DOHH2 (cell line): ENCODE data around the gene CNGA3.

Experiments
- EZH2phosphoT487 ChIP-seq: fragments of 200-600 bp; sonication (generic); IDR thresholded peaks from 2 replicates; pipeline ENCODE4 v1.6.1; 2017; ENCODE audit warnings: borderline replicate concordance, mild to moderate bottlenecking, antibody characterized with exemption, low read length, moderate library complexity, mixed read lengths
- TF ChIP-seq, protein P1 (sequence below): fragments of 200-600 bp; sonication (generic); IDR thresholded peaks from one replicate; pipeline ENCODE4 v1.5.1; 2014; ENCODE audit warnings: antibody characterized with exemption, mild to moderate bottlenecking, low read depth, low read length; ENCODE audit not compliant: poor library complexity, severe bottlenecking

DNA sequence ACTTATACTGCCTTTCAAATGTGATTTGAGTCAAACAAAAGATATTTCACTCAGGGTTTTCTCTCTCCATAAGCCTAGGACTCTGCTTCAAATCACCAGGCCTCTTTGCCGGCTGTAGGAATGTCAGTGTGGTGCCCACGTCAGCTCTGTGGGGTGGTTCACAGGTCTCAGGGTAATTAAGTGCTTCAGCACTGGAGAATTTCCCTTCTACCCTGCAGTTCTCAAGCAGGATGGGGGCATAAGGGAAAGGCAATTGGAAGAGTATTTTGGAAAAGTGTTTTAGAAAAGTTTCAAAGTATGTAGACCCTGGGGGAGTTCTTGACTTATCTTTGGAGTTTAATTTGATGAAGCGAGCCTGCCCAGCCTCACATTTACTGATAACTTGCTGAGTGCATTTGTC, 9.6 kb downstream of the CNGA3 start:
- TF ChIP-seq, protein P1, sequence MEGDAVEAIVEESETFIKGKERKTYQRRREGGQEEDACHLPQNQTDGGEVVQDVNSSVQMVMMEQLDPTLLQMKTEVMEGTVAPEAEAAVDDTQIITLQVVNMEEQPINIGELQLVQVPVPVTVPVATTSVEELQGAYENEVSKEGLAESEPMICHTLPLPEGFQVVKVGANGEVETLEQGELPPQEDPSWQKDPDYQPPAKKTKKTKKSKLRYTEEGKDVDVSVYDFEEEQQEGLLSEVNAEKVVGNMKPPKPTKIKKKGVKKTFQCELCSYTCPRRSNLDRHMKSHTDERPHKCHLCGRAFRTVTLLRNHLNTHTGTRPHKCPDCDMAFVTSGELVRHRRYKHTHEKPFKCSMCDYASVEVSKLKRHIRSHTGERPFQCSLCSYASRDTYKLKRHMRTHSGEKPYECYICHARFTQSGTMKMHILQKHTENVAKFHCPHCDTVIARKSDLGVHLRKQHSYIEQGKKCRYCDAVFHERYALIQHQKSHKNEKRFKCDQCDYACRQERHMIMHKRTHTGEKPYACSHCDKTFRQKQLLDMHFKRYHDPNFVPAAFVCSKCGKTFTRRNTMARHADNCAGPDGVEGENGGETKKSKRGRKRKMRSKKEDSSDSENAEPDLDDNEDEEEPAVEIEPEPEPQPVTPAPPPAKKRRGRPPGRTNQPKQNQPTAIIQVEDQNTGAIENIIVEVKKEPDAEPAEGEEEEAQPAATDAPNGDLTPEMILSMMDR = no peak
- TF ChIP-seq EZH2phosphoT487 = no peak
